Heart left ventricle (tissue), 13 donors: ENCODE data around the gene EPC2.

Experiments used
- POLR2A ChIP-seq, 2 donors: fragments of 450-650 bp; IDR thresholded peaks; one replicate each; pipeline ENCODE4 v1.6.1; 2017; ENCODE audit warnings: antibody characterized with exemption in 2 of 2, mild to moderate bottlenecking in 2 of 2, moderate library complexity in 2 of 2
- TF ChIP-seq, protein P1 (sequence below), 12 donors: fragments of 200-600 bp; sonication (generic) in 4 of 12; IDR thresholded peaks; one replicate each; pipeline versions ENCODE4 v1.5.0 to v1.8.0; 2018 to 2022; ENCODE audit warnings: antibody characterized with exemption in 12 of 12, mild to moderate bottlenecking in 5 of 12
- donor health status: ischemic (EF 13 %, LVEDD 7.1; RV severe dilation, severe dysfunction).
- donor health status: DM: no; HTN: yes; CAD: no.
- donor health status: DM: no; HTN: no; CAD: no.
- donor health status: ischemic (EF 25% LVEDD 6.9; RV normal size, moderate dysfunction).
- donor health status: ischemic (EF 25% LVEDD 5.7; RV mildly dilated, moderate dysfunction).
- donor health status: ischemic (EF 35%, LVEDD 5.7; RV mildly dilated, moderate dysfunction).
- donor health status: nonischemic (EF 11% LVEDD 7.7; RV severe dilation, severe dysfunction).
- donor health status: DM: yes; HTN: yes; CAD: no.
- donor health status: PGD.
- donor health status: ischemic (EF 29% LVEDD 5.4; RV normal size, mild dysfunction).
- donor health status: nonischemic (EF 23%, LVEDD 6.1; RV moderate dilation, normal function).

GRCh38 chr2:148721520-148721931, 77.0 kb downstream of the EPC2 start:
- TF ChIP-seq, protein P1, sequence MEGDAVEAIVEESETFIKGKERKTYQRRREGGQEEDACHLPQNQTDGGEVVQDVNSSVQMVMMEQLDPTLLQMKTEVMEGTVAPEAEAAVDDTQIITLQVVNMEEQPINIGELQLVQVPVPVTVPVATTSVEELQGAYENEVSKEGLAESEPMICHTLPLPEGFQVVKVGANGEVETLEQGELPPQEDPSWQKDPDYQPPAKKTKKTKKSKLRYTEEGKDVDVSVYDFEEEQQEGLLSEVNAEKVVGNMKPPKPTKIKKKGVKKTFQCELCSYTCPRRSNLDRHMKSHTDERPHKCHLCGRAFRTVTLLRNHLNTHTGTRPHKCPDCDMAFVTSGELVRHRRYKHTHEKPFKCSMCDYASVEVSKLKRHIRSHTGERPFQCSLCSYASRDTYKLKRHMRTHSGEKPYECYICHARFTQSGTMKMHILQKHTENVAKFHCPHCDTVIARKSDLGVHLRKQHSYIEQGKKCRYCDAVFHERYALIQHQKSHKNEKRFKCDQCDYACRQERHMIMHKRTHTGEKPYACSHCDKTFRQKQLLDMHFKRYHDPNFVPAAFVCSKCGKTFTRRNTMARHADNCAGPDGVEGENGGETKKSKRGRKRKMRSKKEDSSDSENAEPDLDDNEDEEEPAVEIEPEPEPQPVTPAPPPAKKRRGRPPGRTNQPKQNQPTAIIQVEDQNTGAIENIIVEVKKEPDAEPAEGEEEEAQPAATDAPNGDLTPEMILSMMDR (IDR thresholded peaks at IDR 0.05) = no peak
- TF ChIP-seq POLR2A (IDR thresholded peaks at IDR 0.05) = no peak
